Measurements from ENCODE around the gene RNF222.
A peak's percentile ranks its signal among the peaks of the same experiment; 100 is the strongest.

The RNF222 gene
- 2.3 to 6.8 (median 5.5) reads per million in 4 donors for total RNA-seq

- DNase-seq, result no peak
Measured at GRCh38 chr17:8397636-8398035, at the start of gene RNF222. RNF222 (minus strand) TSS chr17:8397827; CDS start chr17:8393461, 4,366 bp downstream.

GRCh38 chr17:8445536-8445935 lies 47.9 kb upstream of the RNF222 start:
- DNase-seq, result no peak

GRCh38 chr17:8444494-8444893 lies 46.9 kb upstream of the RNF222 start:
- no peak for DNase-seq

- no peak for DNase-seq
Measured at GRCh38 chr17:8443756-8444155, 46.1 kb upstream of the RNF222 start.

GRCh38 chr17:8442310-8442709 lies 44.7 kb upstream of the RNF222 start:
- no peak for DNase-seq

GRCh38 chr17:8441690-8442089 lies 44.1 kb upstream of the RNF222 start:
- DNase-seq, result no peak

- DNase-seq, result no peak
Measured at GRCh38 chr17:8439681-8440080, 42.1 kb upstream of the RNF222 start.

- no peak for DNase-seq
Measured at GRCh38 chr17:8438441-8438840, 40.8 kb upstream of the RNF222 start.

- DNase-seq, result no peak
Measured at GRCh38 chr17:8436844-8437171, 39.2 kb upstream of the RNF222 start.

- DNase-seq, result peak; percentile 34 to 72 (median 55)
Measured at GRCh38 chr17:8436169-8436843, 38.7 kb upstream of the RNF222 start.

- DNase-seq, result peak; percentile 98 to 99 (median 99)
Measured at GRCh38 chr17:8435245-8436168, 37.9 kb upstream of the RNF222 start, which contains the start of gene NDEL1. NDEL1 (plus strand) TSS chr17:8435884; CDS start chr17:8444272, 8,388 bp downstream.

GRCh38 chr17:8430966-8431365 lies 33.3 kb upstream of the RNF222 start:
- no peak for DNase-seq

GRCh38 chr17:8426802-8427201 lies 29.2 kb upstream of the RNF222 start:
- DNase-seq, result no peak

- DNase-seq, result no peak
Measured at GRCh38 chr17:8426094-8426720, 28.6 kb upstream of the RNF222 start.

GRCh38 chr17:8421571-8421970 lies 23.9 kb upstream of the RNF222 start:
- DNase-seq, result no peak

- no peak for DNase-seq
Measured at GRCh38 chr17:8420041-8420934, 22.7 kb upstream of the RNF222 start.

- DNase-seq, result no peak
Measured at GRCh38 chr17:8419305-8419704, 21.7 kb upstream of the RNF222 start.

GRCh38 chr17:8418471-8418870 lies 20.8 kb upstream of the RNF222 start:
- no peak for DNase-seq

GRCh38 chr17:8417806-8418205 lies 20.2 kb upstream of the RNF222 start:
- no peak for DNase-seq

GRCh38 chr17:8413938-8414337 lies 16.3 kb upstream of the RNF222 start:
- DNase-seq, result no peak

- no peak for DNase-seq
Measured at GRCh38 chr17:8413328-8413727, 15.7 kb upstream of the RNF222 start.

- DNase-seq, result no peak
Measured at GRCh38 chr17:8412089-8412488, 14.5 kb upstream of the RNF222 start.

GRCh38 chr17:8410883-8411238 lies 13.2 kb upstream of the RNF222 start:
- no peak for DNase-seq

Measured in T-helper 1 cell (primary cell).